Activated T-cell treated with anti-CD3 and anti-CD28 coated beads, Interleukin-2, amount 50 U/mL, for 1 hour (primary cell): ENCODE data around the gene UMAD1.

Experiments
- DNase-seq: peaks from one replicate; pipeline ENCODE4 v3.0.0-alpha.2; 2020

The UMAD1 gene

DNA sequence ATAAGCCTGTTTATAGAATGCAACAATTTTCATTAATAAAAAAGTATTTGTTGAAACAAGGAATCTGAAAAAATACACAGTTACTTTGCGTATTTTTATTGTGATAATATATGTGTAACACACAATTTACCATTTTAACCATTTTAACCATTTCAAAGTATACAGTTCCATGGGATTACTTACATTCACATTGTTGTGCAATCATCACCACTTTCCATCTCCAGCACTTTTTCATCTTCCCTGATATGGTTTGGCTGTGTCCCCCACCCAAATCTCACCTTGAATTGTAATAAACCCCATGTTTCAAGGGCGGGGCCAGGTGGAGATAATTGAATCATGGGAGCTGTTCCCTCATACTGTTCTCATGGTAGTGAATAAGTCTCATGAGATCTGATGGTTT is 266.8 kb downstream of the UMAD1 start:
- no peak for DNase-seq

DNA sequence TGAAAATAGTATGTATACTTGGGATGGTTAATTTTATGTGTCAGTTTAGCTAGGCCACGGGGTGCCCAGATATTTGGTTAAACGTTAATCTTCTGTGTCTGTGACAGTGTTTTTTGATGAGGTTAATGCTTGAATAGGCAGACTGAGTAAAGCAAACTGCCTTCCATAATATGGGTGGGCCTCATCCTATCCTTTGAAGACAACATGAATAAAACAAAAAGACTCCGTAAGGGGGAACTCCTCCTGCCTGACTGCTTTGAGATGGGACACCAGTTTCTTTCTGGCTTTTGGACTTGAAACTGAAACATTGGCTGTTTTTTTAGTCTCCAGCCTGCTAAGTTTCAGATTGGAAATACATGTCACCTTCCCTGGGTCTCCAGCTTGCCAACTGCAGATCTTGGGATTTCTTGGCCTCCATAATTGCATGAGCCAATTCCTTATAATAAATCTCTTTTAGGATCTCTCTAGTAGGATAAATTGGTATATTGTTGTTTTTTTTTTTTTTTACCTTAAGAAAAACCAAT is 268.1 kb downstream of the UMAD1 start:
- DNase-seq, result no peak

DNA sequence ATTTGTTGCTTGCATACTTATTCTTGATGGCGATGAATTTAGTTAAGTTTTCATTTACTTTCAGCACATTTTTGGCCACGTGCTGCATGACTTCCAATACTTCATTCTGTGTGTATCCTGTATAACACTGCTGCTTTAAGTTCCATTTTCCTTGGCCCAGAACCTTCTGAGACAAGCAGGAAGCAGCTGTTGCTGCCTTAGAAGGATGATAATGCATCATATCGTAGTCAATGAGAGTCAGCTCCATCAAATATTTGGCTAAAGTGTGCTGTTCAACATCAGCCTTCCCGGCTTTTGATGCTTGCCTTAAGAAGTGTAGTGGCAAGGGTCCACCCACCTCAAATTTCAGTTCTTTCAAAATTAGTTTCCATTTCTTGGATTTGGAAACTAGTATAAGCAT is 268.8 kb downstream of the UMAD1 start:
- no peak for DNase-seq

DNA sequence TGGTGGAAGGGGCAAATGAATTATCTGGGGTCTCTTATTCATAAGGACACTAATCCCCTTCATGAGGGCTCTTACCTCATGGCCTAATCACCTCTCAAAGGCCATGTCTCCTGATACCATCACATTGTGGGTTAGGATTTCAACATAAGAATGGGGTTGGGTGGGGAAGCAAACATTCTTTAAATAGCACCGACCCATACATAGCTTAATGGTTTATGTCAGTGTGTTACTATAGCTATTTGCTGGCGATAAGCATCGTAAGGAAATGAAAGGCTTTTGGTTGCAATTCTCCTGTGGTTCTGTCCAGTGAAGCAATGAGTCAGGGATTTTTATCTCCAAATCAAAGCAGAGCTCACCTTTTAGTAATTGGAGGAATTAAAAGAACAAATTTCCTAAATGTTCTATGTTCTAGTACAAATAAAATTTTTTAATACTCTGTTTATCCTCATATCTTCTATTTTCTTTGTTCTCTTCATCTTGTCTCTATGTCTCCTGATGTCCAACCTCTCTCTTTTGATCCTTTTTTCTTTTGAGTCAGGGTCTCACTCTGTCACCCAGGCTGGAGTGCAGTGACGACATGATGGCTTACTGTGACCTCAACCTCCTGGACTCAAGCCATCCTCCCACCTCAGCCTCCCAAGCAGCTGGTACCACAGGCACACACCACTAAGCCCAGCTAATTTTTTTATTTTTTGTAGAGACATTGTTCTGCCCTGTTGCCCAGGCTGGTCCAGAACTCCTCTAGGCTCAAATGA is 271.0 kb downstream of the UMAD1 start:
- no peak for DNase-seq

DNA sequence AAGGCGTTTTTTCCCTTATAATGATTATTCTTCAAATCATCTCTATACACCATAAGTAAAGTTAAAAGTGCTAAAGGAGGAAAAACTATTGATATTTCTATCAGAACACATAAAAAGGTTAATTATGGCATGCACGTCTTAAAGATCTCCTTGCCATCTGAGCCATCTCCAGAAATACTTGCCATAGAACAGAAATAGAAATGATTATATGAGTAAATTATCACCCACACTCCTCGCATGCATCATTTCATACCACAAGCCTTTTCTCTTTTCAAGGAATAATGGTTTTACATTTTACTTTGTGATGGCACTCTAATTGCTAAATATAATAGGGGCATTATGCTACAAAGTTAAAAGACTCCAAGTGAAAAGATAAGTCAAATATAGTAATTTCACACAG is 272.4 kb downstream of the UMAD1 start:
- DNase-seq, result no peak

DNA sequence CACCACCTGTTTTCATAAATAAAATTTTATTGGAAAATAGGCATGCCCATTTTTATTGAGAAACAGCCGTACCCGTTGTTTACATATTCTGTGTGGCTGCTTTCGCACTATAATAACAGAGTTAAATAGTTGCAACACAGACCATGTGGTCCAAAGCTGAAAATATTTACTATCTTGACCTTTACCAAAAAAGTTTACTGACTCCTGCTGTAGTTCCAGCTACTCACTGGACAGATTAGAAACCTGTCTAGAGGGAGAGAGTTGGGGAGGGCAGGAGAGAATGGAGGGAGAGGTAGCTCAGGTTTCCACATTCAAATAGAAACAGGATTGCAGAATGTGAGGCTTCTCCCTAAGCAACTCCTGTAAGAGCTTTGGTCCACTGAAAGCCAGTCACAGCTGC is 273.0 kb downstream of the UMAD1 start:
- no peak for DNase-seq

DNA sequence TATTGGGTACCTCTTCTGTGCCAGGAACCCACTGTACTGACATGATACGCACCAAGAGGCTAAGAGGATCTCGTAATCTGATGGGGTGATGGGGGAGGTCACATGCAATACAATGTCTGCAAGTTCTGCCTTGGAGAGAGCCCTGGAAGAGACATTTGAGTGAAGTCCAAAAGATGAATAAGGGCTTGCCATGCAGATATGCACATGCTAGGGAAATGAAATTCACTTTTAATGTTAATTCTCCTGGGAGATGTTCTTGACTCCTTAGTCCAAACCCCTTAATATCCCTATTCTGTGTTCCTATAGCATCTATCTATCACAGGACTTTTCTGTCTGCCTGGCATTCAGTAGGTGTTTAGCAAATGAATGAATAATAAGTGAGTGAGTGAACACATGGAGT is 274.0 kb downstream of the UMAD1 start:
- DNase-seq, result no peak

DNA sequence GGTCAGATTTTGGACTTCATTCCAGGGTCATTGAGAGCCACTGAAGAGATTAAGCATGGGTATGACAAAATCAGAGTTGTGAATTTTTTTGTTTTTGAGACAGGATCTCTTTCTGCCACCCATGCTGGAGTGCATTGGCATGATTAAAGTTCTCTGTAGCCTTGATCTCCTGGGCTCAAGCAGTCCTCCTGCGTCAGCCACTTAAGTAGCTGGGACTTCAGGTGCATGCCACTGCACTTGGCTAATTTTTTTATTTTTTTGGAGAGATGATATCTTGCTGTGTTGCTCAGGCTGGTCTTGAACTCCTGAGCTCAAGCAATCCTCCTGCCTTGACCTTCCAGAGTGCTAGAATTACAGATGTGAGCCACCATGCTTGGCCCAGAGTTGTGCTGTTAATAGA is 275.5 kb downstream of the UMAD1 start:
- DNase-seq, result no peak

DNA sequence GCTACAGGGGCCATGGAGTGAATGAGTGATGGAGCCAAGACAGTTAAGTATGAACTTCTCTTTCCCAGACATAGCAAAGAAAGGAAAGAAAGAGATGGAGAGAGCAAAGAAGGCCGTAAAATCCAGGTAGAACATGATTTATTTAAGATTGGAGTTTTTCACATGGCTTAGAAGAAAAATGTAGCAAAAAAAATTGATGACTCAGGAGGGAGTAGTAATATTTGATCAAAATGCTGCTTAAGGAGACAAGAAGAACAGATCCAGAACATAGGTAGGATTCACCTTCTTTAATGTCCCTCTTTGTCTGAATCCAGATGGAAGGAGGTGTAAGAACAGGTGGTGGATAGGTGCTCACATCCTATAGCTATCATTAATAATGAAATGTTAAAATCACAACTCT is 277.0 kb downstream of the UMAD1 start:
- DNase-seq, result no peak

DNA sequence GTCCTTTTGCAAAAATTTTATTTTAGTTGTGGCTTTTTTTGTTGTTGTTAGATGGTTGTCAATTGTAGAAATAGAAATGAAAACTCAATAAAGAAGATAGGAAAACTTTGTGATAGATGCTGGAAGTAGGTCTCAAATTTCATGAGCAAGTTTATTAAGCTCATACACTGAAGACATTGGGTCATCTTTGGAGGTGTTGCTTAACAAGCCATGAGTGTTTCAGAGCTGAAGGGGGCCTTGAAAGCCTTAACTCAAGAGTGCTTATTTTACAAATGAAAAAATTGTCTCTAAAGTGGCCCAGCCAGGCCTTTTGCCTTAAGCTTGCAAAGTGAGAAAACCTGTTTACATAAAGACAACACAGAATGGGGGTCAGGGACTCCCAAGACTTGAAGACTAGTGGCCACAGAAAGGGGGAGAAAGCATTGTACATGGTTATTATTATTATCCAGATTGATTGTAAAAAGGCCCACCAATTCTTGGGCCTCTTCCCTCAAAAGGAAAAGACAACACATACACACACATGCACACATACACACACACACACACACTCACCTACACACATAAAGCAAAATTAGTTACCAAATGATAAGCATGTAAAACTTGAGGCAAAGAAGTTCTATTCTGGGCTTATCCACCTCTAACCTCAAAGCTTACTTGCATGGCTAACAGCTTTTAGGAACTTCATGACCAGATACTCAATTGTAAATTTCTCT is 278.3 kb downstream of the UMAD1 start:
- no peak for DNase-seq

DNA sequence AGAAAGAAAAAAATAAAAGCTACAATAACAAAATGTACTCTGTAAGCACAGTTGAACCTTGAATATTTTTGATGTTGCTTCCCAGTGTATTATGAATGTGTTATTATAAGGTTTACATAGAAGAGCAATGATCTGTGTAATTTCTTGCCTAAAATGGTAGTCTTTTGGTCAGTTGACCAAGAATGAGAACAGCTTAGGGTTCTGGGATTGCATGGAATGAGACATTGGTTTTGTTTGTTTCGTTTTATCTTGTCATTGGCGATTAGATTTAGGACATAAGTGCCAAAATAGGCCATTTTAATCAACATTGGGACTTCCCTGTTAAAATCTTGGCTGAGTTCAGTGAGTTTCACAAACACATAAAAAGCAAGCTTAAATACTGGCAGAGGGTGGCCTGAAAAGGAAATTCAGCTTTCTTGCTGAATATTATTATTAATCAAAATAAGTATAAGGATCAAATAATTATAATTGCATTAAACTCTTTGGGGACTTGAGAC is 278.9 kb downstream of the UMAD1 start:
- DNase-seq, result no peak

DNA sequence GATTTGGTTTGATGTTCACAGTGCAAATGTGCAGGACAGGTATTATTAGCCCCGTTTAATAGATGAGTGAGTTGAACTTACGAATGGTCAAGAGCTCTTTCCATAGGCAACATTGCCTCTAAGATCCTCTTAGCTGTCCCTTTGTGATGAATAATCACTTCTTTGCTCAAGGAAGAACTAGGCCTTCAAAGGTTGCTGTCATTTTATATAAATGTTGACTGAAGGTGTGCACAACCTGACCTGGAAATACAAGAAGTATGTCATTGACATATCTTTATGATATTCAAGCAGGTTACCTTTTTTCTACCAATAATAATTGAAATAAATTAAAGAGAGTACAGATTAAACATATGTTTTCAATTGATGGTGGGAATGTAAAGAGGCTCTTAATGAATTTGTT is 279.5 kb downstream of the UMAD1 start:
- DNase-seq, result no peak

DNA sequence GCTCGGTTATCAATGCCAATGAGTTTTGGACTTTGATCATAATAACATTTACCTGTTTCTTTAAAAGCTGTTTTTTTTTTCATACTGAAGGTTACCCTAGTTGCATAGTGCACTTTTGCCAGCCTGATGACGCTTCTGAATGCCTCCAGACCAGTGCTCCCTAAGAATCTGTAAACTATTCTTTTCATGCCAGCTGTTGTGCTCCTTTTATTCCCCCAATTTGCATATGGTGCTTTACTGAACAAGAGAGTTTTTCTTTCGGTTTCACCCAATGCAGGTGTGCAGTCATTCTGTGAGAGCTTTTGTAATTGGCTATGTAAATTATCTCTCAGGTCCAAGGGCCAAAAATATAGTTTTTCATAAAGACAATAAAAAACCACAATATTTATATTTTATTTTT is 279.9 kb downstream of the UMAD1 start:
- DNase-seq, result no peak

DNA sequence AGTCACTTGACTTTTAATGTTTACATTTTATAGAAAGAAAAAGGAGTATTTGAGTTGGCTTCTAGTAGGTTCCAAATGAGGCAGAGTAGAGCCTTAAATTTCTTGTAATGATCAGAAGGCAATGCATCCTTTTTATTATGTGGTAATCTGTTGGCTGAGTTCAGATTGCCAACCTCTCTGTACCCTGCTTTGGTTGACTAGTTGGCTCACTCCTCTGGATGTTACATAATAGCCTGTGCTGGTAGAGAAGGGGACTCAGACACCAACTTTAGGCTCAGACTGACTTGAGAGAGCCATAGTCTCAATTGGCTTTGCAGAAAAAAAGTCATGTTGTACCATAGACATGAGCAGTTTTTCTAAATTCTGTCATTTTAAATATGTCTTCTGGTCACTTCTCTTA is 281.3 kb downstream of the UMAD1 start:
- DNase-seq, result no peak

DNA sequence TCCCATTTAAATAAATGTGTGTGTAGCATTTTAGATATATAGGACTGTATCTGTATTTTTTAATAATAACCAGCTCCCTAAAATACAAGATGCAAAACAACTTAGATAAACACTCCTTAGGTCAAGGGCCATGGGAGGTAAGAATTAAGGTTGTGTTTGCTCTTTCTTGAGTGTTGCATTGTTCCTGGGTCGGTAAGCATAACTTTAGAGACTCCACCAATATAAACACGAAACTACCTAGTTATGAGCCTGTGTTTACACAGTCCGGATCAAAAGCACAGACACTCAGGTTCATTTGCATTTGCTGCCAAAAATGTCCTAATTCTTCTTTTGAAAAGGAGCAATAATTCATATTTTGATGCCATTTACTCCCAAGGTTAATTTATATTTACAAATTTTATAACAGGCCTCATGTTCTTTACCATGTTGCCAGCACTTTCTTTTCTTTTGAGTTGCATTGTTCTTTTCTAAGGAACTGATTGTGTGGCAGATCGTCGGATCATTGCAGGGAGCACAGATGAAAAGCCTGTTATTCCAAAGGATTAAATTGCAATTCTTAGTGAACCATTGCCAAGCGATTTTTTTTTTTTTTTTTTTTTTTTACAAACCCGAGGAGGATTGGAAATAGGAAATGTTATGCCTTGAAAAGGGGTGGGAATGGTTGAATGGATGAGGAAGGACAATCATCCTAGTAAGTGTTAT is 282.3 kb downstream of the UMAD1 start:
- no peak for DNase-seq

DNA sequence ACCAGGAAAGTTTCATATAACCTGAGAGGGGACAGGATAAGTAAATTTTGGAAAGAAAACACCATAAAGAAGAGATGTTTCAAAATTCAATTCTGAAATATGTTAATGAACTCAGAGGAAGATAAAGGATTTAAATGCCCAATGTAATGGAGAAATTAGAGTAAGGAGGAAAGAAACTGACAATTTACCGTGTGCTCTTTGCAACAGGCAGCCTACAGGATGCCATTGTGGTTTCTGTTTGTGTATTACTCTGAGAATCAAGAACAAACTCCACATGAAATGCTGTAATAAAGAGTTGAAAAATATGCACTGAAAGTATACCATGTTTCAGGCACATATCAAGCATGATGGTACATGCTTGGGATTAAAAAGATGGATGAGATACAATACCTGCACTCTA is 283.3 kb downstream of the UMAD1 start:
- DNase-seq, result no peak

DNA sequence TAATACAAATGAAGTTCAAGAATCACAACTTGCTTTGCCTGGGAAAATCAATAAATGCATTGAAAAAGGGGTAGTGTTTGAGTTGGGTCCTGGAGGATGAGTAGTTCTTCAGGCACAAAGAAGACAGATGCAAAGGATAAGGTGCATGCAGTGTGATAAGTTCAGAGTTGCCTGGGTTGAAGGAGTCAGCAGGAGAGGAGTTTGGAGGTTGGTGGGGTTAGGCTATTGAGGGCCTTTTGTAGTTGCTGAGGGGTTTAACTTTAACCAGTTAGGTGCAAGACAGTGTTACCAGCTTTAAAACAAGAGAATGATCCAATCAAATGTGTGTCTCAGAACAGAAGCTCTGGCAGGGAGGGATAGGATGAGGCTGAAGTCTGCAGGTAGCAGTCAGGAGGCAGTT is 283.8 kb downstream of the UMAD1 start:
- DNase-seq, result no peak
